Effector memory CD4-positive, alpha-beta T cell (primary cell): ENCODE measurements around the gene FBLN5.

ENCODE experiments used
- DNase-seq, 3 donors: peaks; one replicate each; pipeline ENCODE4 v3.0.0-alpha.2; 2020
- H3K27ac ChIP-seq: 2 replicates; pipeline ENCODE4 v1.7.0; 2013; ENCODE audit warnings: mild to moderate bottlenecking, low read length, moderate library complexity; ENCODE audit not compliant: insufficient read depth, poor library complexity, severe bottlenecking
- H3K27me3 ChIP-seq: replicated peaks from 2 replicates; pipeline ENCODE4 v1.7.0; 2013; ENCODE audit warnings: mild to moderate bottlenecking, low read length; ENCODE audit not compliant: insufficient read depth, control insufficient read depth, poor library complexity, severe bottlenecking
- H3K36me3 ChIP-seq: 2 replicates; pipeline ENCODE4 v1.7.0; 2013; ENCODE audit warnings: mild to moderate bottlenecking, low read length, moderate library complexity; ENCODE audit not compliant: control insufficient read depth, insufficient read depth
- H3K4me1 ChIP-seq: 2 replicates; pipeline ENCODE4 v1.7.0; 2013; ENCODE audit warnings: low read length, mild to moderate bottlenecking; ENCODE audit not compliant: control insufficient read depth, insufficient read depth, poor library complexity, severe bottlenecking
- H3K4me3 ChIP-seq: 2 replicates; pipeline ENCODE4 v1.7.0; 2013; ENCODE audit warnings: low read length, low read depth, mild to moderate bottlenecking; ENCODE audit not compliant: insufficient read depth, poor library complexity, severe bottlenecking
- H3K9me3 ChIP-seq: 2 replicates; pipeline ENCODE4 v1.7.0; 2013; ENCODE audit warnings: mild to moderate bottlenecking, low read length, moderate library complexity; ENCODE audit not compliant: control insufficient read depth

The FBLN5 gene

GRCh38 chr14:91869556-91869955 is 77.9 kb downstream of the FBLN5 start:
- Histone ChIP-seq H3K4me3 (peak overlapping the region; percentile 7), H3K27me3 (no peaks in the 10 kb centered on the region), H3K36me3 (no peaks in the 10 kb centered on the region), H3K27ac (peak overlapping the region; percentile 88), H3K9me3 (no peaks in the 10 kb centered on the region), H3K4me1 (peaks cover 68% of the 10 kb centered on the region)
- DNase-seq: no peak

GRCh38 chr14:91867316-91867988 is 80.0 kb downstream of the FBLN5 start, which contains the start of gene TC2N:
TSS of gene TC2N (minus strand) at chr14:91867536. CDS start at chr14:91813769, 53,767 bp downstream.
- no peaks in the 10 kb centered on the region for H3K27me3 ChIP-seq
- no peaks in the 10 kb centered on the region for H3K9me3 ChIP-seq
- peak within 1 kb of the TSS; percentile 66 for H3K4me3 ChIP-seq
- DNase-seq: peak in 2 of 3 donors; percentile 41 to 47
- H3K36me3 ChIP-seq: peaks cover 12% of the 10 kb centered on the region
- peaks cover 58% of the 10 kb centered on the region for H3K4me1 ChIP-seq
- peak within 1 kb of the TSS; percentile 88 for H3K27ac ChIP-seq

GRCh38 chr14:91866511-91867295 is 80.8 kb downstream of the FBLN5 start:
- no peaks in the 10 kb centered on the region for H3K9me3 ChIP-seq
- peaks cover 15% of the 10 kb centered on the region for H3K36me3 ChIP-seq
- H3K4me1 ChIP-seq: peaks cover 56% of the 10 kb centered on the region
- no peaks in the 10 kb centered on the region for H3K27me3 ChIP-seq
- H3K4me3 ChIP-seq: peak overlapping the region; percentile 66
- H3K27ac ChIP-seq: peak overlapping the region; percentile 88
- DNase-seq: no peak

GRCh38 chr14:91866061-91866460 is 81.4 kb downstream of the FBLN5 start:
- no peak for DNase-seq
- Histone ChIP-seq H3K27ac (peak overlapping the region; percentile 88), H3K4me3 (peak overlapping the region; percentile 66), H3K36me3 (peaks cover 15% of the 10 kb centered on the region), H3K4me1 (peaks cover 56% of the 10 kb centered on the region), H3K27me3 (no peaks in the 10 kb centered on the region), H3K9me3 (no peaks in the 10 kb centered on the region)

- H3K4me1 ChIP-seq: peaks cover 40% of the 10 kb centered on the region
- peak overlapping the region; percentile 4 for H3K4me3 ChIP-seq
- H3K36me3 ChIP-seq: peaks cover 45% of the 10 kb centered on the region
- H3K9me3 ChIP-seq: no peaks in the 10 kb centered on the region
- peak overlapping the region; percentile 55 for H3K27ac ChIP-seq
- DNase-seq: no peak
- H3K27me3 ChIP-seq: no peaks in the 10 kb centered on the region
Observed at GRCh38 chr14:91862417-91862816, 85.1 kb downstream of the FBLN5 start.

- Histone ChIP-seq H3K27ac (peak overlapping the region; percentile 55), H3K36me3 (peaks cover 54% of the 10 kb centered on the region), H3K9me3 (no peaks in the 10 kb centered on the region), H3K4me3 (no peak overlapping the region), H3K4me1 (peaks cover 45% of the 10 kb centered on the region), H3K27me3 (no peaks in the 10 kb centered on the region)
- DNase-seq: no peak
Observed at GRCh38 chr14:91861091-91861490, 86.4 kb downstream of the FBLN5 start.

GRCh38 chr14:91860238-91860637 is 87.3 kb downstream of the FBLN5 start:
- Histone ChIP-seq H3K4me3 (no peak overlapping the region), H3K27ac (peak overlapping the region; percentile 55), H3K36me3 (peaks cover 54% of the 10 kb centered on the region), H3K4me1 (peaks cover 50% of the 10 kb centered on the region), H3K27me3 (no peaks in the 10 kb centered on the region), H3K9me3 (no peaks in the 10 kb centered on the region)
- no peak for DNase-seq

- no peak overlapping the region for H3K4me3 ChIP-seq
- peaks cover 60% of the 10 kb centered on the region for H3K4me1 ChIP-seq
- no peak for DNase-seq
- H3K27me3 ChIP-seq: no peaks in the 10 kb centered on the region
- no peak overlapping the region for H3K27ac ChIP-seq
- peaks cover 62% of the 10 kb centered on the region for H3K36me3 ChIP-seq
- no peaks in the 10 kb centered on the region for H3K9me3 ChIP-seq
Observed at GRCh38 chr14:91858536-91859275, 88.8 kb downstream of the FBLN5 start.

- Histone ChIP-seq H3K36me3 (peaks cover 60% of the 10 kb centered on the region), H3K4me1 (peaks cover 57% of the 10 kb centered on the region), H3K27ac (no peak overlapping the region), H3K4me3 (no peak overlapping the region), H3K27me3 (no peaks in the 10 kb centered on the region), H3K9me3 (no peaks in the 10 kb centered on the region)
- DNase-seq: no peak
Observed at GRCh38 chr14:91857614-91858013, 89.9 kb downstream of the FBLN5 start.
